Measurements from ENCODE around the gene ACTR3C.
A peak's percentile ranks its signal among the peaks of the same experiment; 100 is the strongest.

Gene ACTR3C

GRCh38 chr7:150358988-150359621, 35.8 kb upstream of the ACTR3C start:
- DNase-seq, result no peak

GRCh38 chr7:150358433-150358832, 35.1 kb upstream of the ACTR3C start:
- DNase-seq, result no peak

GRCh38 chr7:150357771-150358427, 34.6 kb upstream of the ACTR3C start:
- DNase-seq, result no peak

- peak; percentile 44 for DNase-seq
Observed at GRCh38 chr7:150357270-150357669, 33.9 kb upstream of the ACTR3C start.

GRCh38 chr7:150356265-150356897, 33.0 kb upstream of the ACTR3C start:
- no peak for DNase-seq

GRCh38 chr7:150355666-150356059, 32.3 kb upstream of the ACTR3C start:
- no peak for DNase-seq

GRCh38 chr7:150351587-150352194, 28.3 kb upstream of the ACTR3C start:
- no peak for DNase-seq

GRCh38 chr7:150346922-150347321, 23.6 kb upstream of the ACTR3C start:
- DNase-seq, result no peak

- no peak for DNase-seq
Observed at GRCh38 chr7:150345012-150345411, 21.7 kb upstream of the ACTR3C start.

- no peak for DNase-seq
Observed at GRCh38 chr7:150344299-150344698, 21.0 kb upstream of the ACTR3C start.

GRCh38 chr7:150343225-150343624, 19.9 kb upstream of the ACTR3C start:
- no peak for DNase-seq

GRCh38 chr7:150342121-150342408, 18.7 kb upstream of the ACTR3C start:
- no peak for DNase-seq

- DNase-seq, result no peak
Observed at GRCh38 chr7:150341263-150342120, 18.1 kb upstream of the ACTR3C start, which contains the start of gene RARRES2. RARRES2 (minus strand) TSS chr7:150341629; CDS start chr7:150340609, 1,020 bp downstream.

- DNase-seq, result no peak
Observed at GRCh38 chr7:150340875-150341262, 17.5 kb upstream of the ACTR3C start.

- DNase-seq, result no peak
Observed at GRCh38 chr7:150340024-150340749, 16.8 kb upstream of the ACTR3C start.

- no peak for DNase-seq
Observed at GRCh38 chr7:150339409-150339809, 16.1 kb upstream of the ACTR3C start.

GRCh38 chr7:150338166-150338829, 15.0 kb upstream of the ACTR3C start:
- DNase-seq, result no peak

GRCh38 chr7:150337659-150338081, 14.3 kb upstream of the ACTR3C start:
- DNase-seq, result no peak

- DNase-seq, result no peak
Observed at GRCh38 chr7:150337179-150337578, 13.8 kb upstream of the ACTR3C start.

GRCh38 chr7:150336746-150337145, 13.4 kb upstream of the ACTR3C start:
- no peak for DNase-seq

GRCh38 chr7:150335774-150336112, 12.4 kb upstream of the ACTR3C start:
- no peak for DNase-seq

Data from effector CD8-positive, alpha-beta T cell (primary cell).